Neural progenitor cell (in vitro differentiated cells): ENCODE measurements around the gene EPHB6. TPM values are rescaled to one million over a fixed set of nuclear protein-coding genes. Genes with fewer than 3 reads are reported as not detected.

ENCODE experiments used
- DNase-seq: peaks from one replicate; pipeline ENCODE4 v3.0.0-alpha.2; 2016; ENCODE audit warnings: low spot score
- H2AFZ ChIP-seq: fragments of 200-600 bp; sonication (generic); replicated peaks from 2 replicates; pipeline ENCODE4 v1.6.1; 2016; ENCODE audit warnings: antibody characterized with exemption
- H3F3A ChIP-seq: fragments of 200-600 bp; sonication (generic); 2 replicates; pipeline ENCODE4 v1.6.1; 2016; ENCODE audit warnings: antibody characterized with exemption, low read depth
- H3K27ac ChIP-seq: fragments of 200-600 bp; sonication (generic); 2 replicates; pipeline ENCODE4 v1.5.1; 2016; ENCODE audit warnings: mild to moderate bottlenecking
- H3K27me3 ChIP-seq: fragments of 200-600 bp; sonication (generic); 2 replicates; pipeline ENCODE4 v1.6.1; 2016; ENCODE audit warnings: mild to moderate bottlenecking, moderate library complexity
- H3K36me3 ChIP-seq: fragments of 200-600 bp; sonication (generic); 2 replicates; pipeline ENCODE4 v1.5.1; 2016
- H3K4me1 ChIP-seq: fragments of 200-600 bp; sonication (generic); 2 replicates; pipeline ENCODE4 v1.6.1; 2016; ENCODE audit warnings: mixed run types
- H3K4me2 ChIP-seq: fragments of 200-600 bp; sonication (generic); 2 replicates; pipeline ENCODE4 v1.6.1; 2016
- H3K4me3 ChIP-seq: fragments of 200-600 bp; sonication (generic); 2 replicates; pipeline ENCODE4 v1.5.1; 2016
- H3K79me2 ChIP-seq: fragments of 200-600 bp; sonication (generic); 2 replicates; pipeline ENCODE4 v1.6.1; 2016; ENCODE audit warnings: low read depth
- H3K9ac ChIP-seq: fragments of 200-600 bp; sonication (generic); 2 replicates; pipeline ENCODE4 v1.6.1; 2016
- H3K9me3 ChIP-seq: fragments of 200-600 bp; sonication (generic); 2 replicates; pipeline ENCODE4 v1.5.1; 2016; ENCODE audit warnings: low read depth
- H4K20me1 ChIP-seq: fragments of 200-600 bp; sonication (generic); 2 replicates; pipeline ENCODE4 v1.6.1; 2016; ENCODE audit warnings: low read depth
- H3K27ac Mint-ChIP-seq: 3 replicates; pipeline ENCODE4 v1.8.0; 2021; ENCODE audit warnings: mixed read lengths
- H3K27me3 Mint-ChIP-seq: 2 replicates; pipeline ENCODE4 v1.8.0; 2022; ENCODE audit warnings: low read depth, mild to moderate bottlenecking, inconsistent platforms, moderate library complexity, mixed read lengths; ENCODE audit not compliant: insufficient read depth
- H3K36me3 Mint-ChIP-seq: 3 replicates; pipeline ENCODE4 v1.8.0; 2021; ENCODE audit warnings: mixed read lengths
- H3K4me1 Mint-ChIP-seq: 3 replicates; pipeline ENCODE4 v1.8.0; 2021; ENCODE audit warnings: mixed read lengths
- H3K4me3 Mint-ChIP-seq: 3 replicates; pipeline ENCODE4 v1.8.0; 2021; ENCODE audit warnings: mild to moderate bottlenecking, moderate library complexity, mixed read lengths
- H3K9me3 Mint-ChIP-seq: 3 replicates; pipeline ENCODE4 v1.8.0; 2020; ENCODE audit warnings: mixed read lengths
- EZH2 ChIP-seq: fragments of 200-600 bp; sonication (generic); IDR thresholded peaks from 2 replicates; pipeline ENCODE4 v1.6.1; 2017; ENCODE audit warnings: antibody characterized with exemption, mild to moderate bottlenecking, moderate library complexity
- EZH2phosphoT487 ChIP-seq: fragments of 200-600 bp; sonication (generic); IDR thresholded peaks from 2 replicates; pipeline ENCODE4 v1.6.1; 2017; ENCODE audit warnings: antibody characterized with exemption
- total RNA-seq: library from RNA; depleted of rRNA; stranded (reverse); fragments of >200 nt; gene quantifications from 2 replicates; pipeline ENCODE4 v1.2.3, GENCODE V29; 2015; ENCODE audit warnings: low replicate concordance
- TF ChIP-seq, protein P1 (sequence below): fragments of 200-600 bp; sonication (generic); IDR thresholded peaks from 2 replicates; pipeline ENCODE4 v1.5.1; 2017; ENCODE audit warnings: antibody characterized with exemption, mild to moderate bottlenecking

EPHB6 gene
- total RNA-seq, 1 donor from 2014 or later = 4.8 TPM

DNA sequence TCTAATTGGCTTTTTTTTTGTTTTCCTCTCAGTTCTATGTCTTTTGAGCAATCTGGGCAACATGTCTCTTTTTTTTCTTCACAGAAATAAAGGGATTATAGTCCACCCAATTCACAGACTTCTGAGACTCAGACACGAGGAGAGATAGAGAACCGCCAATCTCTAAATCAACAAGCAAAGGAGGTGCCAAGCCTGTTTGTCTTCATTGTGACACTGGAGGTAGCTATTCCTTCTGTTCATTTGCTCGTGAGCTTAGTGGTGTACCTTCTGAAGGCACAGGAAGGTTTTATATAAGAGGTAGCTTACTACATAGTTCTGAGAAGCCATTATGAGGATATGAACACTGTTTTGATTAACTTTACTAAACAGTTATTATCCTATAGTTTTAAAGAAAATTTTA is 6.1 kb downstream of the EPHB6 start:
- H3K27ac Mint-ChIP-seq = no peak overlapping the region
- Histone ChIP-seq H3K4me3 (no peak overlapping the region), H3K36me3 (no peaks in the 10 kb centered on the region), H3K27ac (no peak overlapping the region), H3K9me3 (no peaks in the 10 kb centered on the region), H3F3A (no peaks in the 10 kb centered on the region), H4K20me1 (no peaks in the 10 kb centered on the region), H3K4me2 (no peak overlapping the region), H3K79me2 (no peaks in the 10 kb centered on the region), H3K4me1 (no peaks in the 10 kb centered on the region), H3K9ac (no peak overlapping the region), H3K27me3 (peaks cover 4% of the 10 kb centered on the region), H2AFZ (no peak overlapping the region)
- no peaks in the 10 kb centered on the region for H3K36me3 Mint-ChIP-seq
- no peak overlapping the region for H3K4me3 Mint-ChIP-seq
- DNase-seq = no peak
- no peaks in the 10 kb centered on the region for H3K9me3 Mint-ChIP-seq
- H3K4me1 Mint-ChIP-seq = peaks cover 2% of the 10 kb centered on the region
- peaks cover 10% of the 10 kb centered on the region for H3K27me3 Mint-ChIP-seq
- TF ChIP-seq EZH2phosphoT487 (no peak), EZH2 (no peak)
- TF ChIP-seq, protein P1, sequence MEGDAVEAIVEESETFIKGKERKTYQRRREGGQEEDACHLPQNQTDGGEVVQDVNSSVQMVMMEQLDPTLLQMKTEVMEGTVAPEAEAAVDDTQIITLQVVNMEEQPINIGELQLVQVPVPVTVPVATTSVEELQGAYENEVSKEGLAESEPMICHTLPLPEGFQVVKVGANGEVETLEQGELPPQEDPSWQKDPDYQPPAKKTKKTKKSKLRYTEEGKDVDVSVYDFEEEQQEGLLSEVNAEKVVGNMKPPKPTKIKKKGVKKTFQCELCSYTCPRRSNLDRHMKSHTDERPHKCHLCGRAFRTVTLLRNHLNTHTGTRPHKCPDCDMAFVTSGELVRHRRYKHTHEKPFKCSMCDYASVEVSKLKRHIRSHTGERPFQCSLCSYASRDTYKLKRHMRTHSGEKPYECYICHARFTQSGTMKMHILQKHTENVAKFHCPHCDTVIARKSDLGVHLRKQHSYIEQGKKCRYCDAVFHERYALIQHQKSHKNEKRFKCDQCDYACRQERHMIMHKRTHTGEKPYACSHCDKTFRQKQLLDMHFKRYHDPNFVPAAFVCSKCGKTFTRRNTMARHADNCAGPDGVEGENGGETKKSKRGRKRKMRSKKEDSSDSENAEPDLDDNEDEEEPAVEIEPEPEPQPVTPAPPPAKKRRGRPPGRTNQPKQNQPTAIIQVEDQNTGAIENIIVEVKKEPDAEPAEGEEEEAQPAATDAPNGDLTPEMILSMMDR = no peak

GRCh38 chr7:142862351-142862750 is 7.5 kb downstream of the EPHB6 start:
- Mint-ChIP-seq H3K27ac (no peak overlapping the region), H3K27me3 (peaks cover 2% of the 10 kb centered on the region), H3K9me3 (no peaks in the 10 kb centered on the region), H3K36me3 (no peaks in the 10 kb centered on the region), H3K4me1 (peaks cover 2% of the 10 kb centered on the region), H3K4me3 (no peak overlapping the region)
- Histone ChIP-seq H3K4me3 (no peak overlapping the region), H3K9me3 (no peaks in the 10 kb centered on the region), H3K27ac (no peak overlapping the region), H3K4me1 (no peaks in the 10 kb centered on the region), H3K27me3 (no peaks in the 10 kb centered on the region), H3K79me2 (no peaks in the 10 kb centered on the region), H3K9ac (no peak overlapping the region), H4K20me1 (no peaks in the 10 kb centered on the region), H3F3A (no peaks in the 10 kb centered on the region), H2AFZ (no peak overlapping the region), H3K4me2 (no peak overlapping the region), H3K36me3 (no peaks in the 10 kb centered on the region)
- TF ChIP-seq EZH2phosphoT487 = no peak
- no peak for DNase-seq

DNA sequence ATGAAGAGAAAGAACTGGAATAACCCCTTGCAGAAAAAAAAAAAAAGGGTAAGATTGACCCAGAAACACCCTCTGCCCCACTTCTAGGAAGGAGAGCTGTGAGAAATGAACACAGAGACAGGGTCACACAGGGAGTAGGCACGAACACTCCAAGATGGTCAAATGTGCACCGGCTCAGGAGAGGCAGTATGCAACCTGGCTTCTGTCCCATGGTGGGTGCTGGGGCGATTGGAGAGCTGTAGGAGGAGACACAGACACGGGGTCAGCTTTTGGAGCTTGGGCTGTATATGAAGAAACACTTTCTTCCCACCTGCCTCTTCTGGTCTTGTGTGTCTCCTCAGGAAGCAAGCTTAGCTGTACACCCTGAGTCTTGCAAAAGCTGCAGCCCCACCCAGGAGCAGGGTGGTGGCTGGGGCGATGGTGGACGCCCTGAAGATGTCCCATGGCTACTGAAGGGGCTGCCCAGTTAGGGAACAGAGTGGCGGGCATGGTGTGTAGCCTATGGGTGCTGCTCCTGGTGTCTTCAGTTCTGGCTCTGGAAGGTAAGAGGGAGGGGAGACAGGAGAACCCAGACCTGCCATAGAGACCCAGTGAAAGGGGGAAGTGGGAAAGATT is 8.0 kb downstream of the EPHB6 start:
- Histone ChIP-seq H3K27ac (no peak overlapping the region), H2AFZ (no peak overlapping the region), H3K9ac (no peak overlapping the region), H3K4me3 (no peak overlapping the region), H3K79me2 (no peaks in the 10 kb centered on the region), H3K4me1 (no peaks in the 10 kb centered on the region), H3K4me2 (no peak overlapping the region), H3K9me3 (no peaks in the 10 kb centered on the region), H4K20me1 (no peaks in the 10 kb centered on the region), H3F3A (no peaks in the 10 kb centered on the region), H3K27me3 (no peaks in the 10 kb centered on the region), H3K36me3 (no peaks in the 10 kb centered on the region)
- no peak for DNase-seq
- Mint-ChIP-seq H3K4me1 (peaks cover 2% of the 10 kb centered on the region), H3K9me3 (no peaks in the 10 kb centered on the region), H3K27me3 (peaks cover 3% of the 10 kb centered on the region), H3K4me3 (no peak overlapping the region), H3K27ac (no peak overlapping the region), H3K36me3 (no peaks in the 10 kb centered on the region)
- TF ChIP-seq EZH2phosphoT487 = no peak
- no peak for TF ChIP-seq EZH2
- TF ChIP-seq, protein P1 = no peak

- no peak overlapping the region for H3K27ac Mint-ChIP-seq
- no peak overlapping the region for H3K9ac ChIP-seq
- H3K27ac ChIP-seq = no peak overlapping the region
- TF ChIP-seq, protein P1 = no peak
- TF ChIP-seq EZH2 (no peak), EZH2phosphoT487 (no peak)
- H3K9me3 Mint-ChIP-seq = no peaks in the 10 kb centered on the region
- no peaks in the 10 kb centered on the region for H3K36me3 ChIP-seq
- H3K9me3 ChIP-seq = no peaks in the 10 kb centered on the region
- no peak for DNase-seq
- H3K4me3 Mint-ChIP-seq = no peak overlapping the region
- H3K79me2 ChIP-seq = no peaks in the 10 kb centered on the region
- no peak overlapping the region for H3K4me3 ChIP-seq
- H3K27me3 ChIP-seq = no peaks in the 10 kb centered on the region
- H3F3A ChIP-seq = no peaks in the 10 kb centered on the region
- H3K4me2 ChIP-seq = no peak overlapping the region
- H3K4me1 ChIP-seq = no peaks in the 10 kb centered on the region
- H3K36me3 Mint-ChIP-seq = no peaks in the 10 kb centered on the region
- no peak overlapping the region for H2AFZ ChIP-seq
- H3K27me3 Mint-ChIP-seq = peaks cover 3% of the 10 kb centered on the region
- peaks cover 2% of the 10 kb centered on the region for H3K4me1 Mint-ChIP-seq
- no peaks in the 10 kb centered on the region for H4K20me1 ChIP-seq
Observed at GRCh38 chr7:142863891-142864685, 9.2 kb downstream of the EPHB6 start.
